GM13976 (cell line): ENCODE measurements around the gene TCFL5.

Source experiments
- DNase-seq: peaks from one replicate; pipeline ENCODE4 v3.0.0; 2012; ENCODE audit warnings: low spot score
- CTCF ChIP-seq: IDR thresholded peaks from 2 replicates; pipeline ENCODE4 v1.5.1; 2012; ENCODE audit warnings: borderline replicate concordance, mild to moderate bottlenecking; ENCODE audit not compliant: insufficient read depth; ENCODE audit errors: extremely low read depth, missing control alignments, control extremely low read depth
- in situ Hi-C: fragments of 300-500 bp; cut with MboI; formaldehyde crosslinking; loops from one replicate; pipeline ENCODE4 v1.12.0; 2022; ENCODE audit warnings: low sequenced_read_pairs, mixed read lengths, inconsistent platforms; ENCODE audit not compliant: unreplicated experiment

Gene TCFL5

DNA sequence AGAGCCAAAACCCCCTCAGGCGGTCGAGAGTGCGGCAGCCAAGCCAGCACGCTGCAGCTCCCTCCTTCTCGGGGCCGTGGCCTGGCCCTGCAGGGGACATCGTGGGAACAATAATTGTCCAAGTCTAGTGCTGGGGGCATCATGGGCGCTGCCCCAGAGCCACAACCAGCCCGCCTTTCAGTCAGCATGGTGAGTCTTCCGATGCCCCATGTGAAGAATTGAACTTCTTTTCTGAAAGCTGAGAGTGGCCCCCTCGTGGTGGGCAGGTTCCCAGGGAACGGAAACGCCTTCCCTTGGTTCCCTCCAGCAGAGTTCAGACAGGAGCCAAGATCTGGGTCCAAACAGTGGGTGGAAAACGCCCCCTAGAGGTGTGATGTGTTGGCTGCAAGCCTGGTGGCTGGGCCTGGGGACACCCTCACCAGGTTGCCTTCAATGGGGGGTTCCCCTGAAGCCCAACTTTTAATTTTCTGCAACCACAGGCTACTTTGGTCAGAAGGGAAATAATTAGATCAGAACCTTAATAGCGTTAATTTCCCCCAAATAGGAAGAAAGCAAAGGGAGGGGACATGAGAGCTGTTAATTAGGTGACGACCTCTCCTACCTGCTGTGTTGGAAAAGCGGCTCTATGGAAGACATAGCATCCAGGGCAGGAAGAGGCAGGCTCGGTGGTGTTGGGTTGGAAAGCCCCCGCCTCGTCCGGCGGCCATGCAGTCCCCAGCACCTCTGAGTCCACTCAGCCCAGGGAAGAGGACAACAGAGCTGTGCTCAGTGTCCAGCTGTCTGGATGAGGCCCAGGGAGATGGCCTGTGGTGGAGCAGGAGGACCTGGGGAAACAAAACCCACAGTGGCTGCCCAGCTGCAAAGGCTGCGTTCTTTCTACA is 70.1 kb downstream of the TCFL5 start:
- in situ Hi-C loops = loop anchor here (25.0 kb wide), 1 partner anchor 129 kb away; no protein-coding TSS in a partner anchor
- DNase-seq = peak; percentile 84
- peak; percentile 81 for TF ChIP-seq CTCF
